Fibroblast of skin of back (primary cell): ENCODE results near the gene APEX2.
"Not testable (repeated sequence)": the region's sequence is repeated elsewhere in the genome, so short reads cannot be mapped to it uniquely, and the experiment has no call there.

ENCODE experiments used
- DNase-seq: peaks from one replicate; pipeline ENCODE4 v3.0.0-alpha.2; 2013

Gene APEX2

GRCh38 chrX:55014897-55015299 lies 14.7 kb downstream of the APEX2 start:
- DNase-seq, result no peak

- peak; percentile 2 for DNase-seq
Measured at GRCh38 chrX:55026143-55026542, 26.0 kb downstream of the APEX2 start.

GRCh38 chrX:55026840-55027239 lies 26.7 kb downstream of the APEX2 start:
- no peak for DNase-seq

- DNase-seq, result no peak
Measured at GRCh38 chrX:55028040-55028439, 27.9 kb downstream of the APEX2 start.

- no peak for DNase-seq
Measured at GRCh38 chrX:55028611-55029010, 28.4 kb downstream of the APEX2 start.

- no peak for DNase-seq
Measured at GRCh38 chrX:55029291-55029690, 29.1 kb downstream of the APEX2 start.

GRCh38 chrX:55030271-55031205 lies 30.4 kb downstream of the APEX2 start, which contains the start of gene ALAS2:
ALAS2 (minus strand) TSS chrX:55030977; CDS start chrX:55026000, 4,977 bp downstream.
- DNase-seq, result no peak

GRCh38 chrX:55033429-55033828 lies 33.3 kb downstream of the APEX2 start:
- DNase-seq, result no peak

GRCh38 chrX:55039471-55039870 lies 39.3 kb downstream of the APEX2 start:
- peak; percentile 76 for DNase-seq

- no peak for DNase-seq
Measured at GRCh38 chrX:55041514-55041913, 41.4 kb downstream of the APEX2 start.

- not testable (repeated sequence) for DNase-seq
Measured at GRCh38 chrX:55050599-55050998, 50.4 kb downstream of the APEX2 start.

- DNase-seq, result peak; percentile 52
Measured at GRCh38 chrX:55056820-55057674, 56.9 kb downstream of the APEX2 start.

GRCh38 chrX:55057675-55058249 lies 57.6 kb downstream of the APEX2 start:
- peak; percentile 16 for DNase-seq
